ENCODE measurements around the gene SPIN1.

- no peak for TF ChIP-seq CTCF (conservative IDR thresholded peaks at IDR 0.05; ENCODE audit: low read depth, low read length)
- TF ChIP-seq EZH2 (IDR thresholded peaks at IDR 0.05; ENCODE audit: low read length, unreplicated experiment), result no peak
- TF ChIP-seq EZH2phosphoT487 (IDR thresholded peaks at IDR 0.05; ENCODE audit: borderline replicate concordance, low read length), result no peak
Observed at GRCh38 chr9:88503845-88504764, 115.9 kb downstream of the SPIN1 start.
